HepG2 (cell line): Measurements from ENCODE around the gene FBLN5. TPM values are rescaled to one million over a fixed set of nuclear protein-coding genes. Genes with fewer than 3 reads are reported as not detected.

Experiments used
- ATAC-seq: fragments of 200-7000 bp; cut with Tn5 transposase; 3 replicates; pipeline ENCODE4 v1.9.1; 2020; ENCODE audit warnings: mild to moderate bottlenecking, moderate library complexity
- BruUV-seq: library from RNA; stranded (reverse); fragments of 400-500 nt; replicated peaks from 2 replicates; lab custom pipeline; 2021; lab: Mats Ljungman, UMichigan
- CTCF ChIA-PET: fragments of 300-600 bp; formaldehyde crosslinking; extraction: SDS; loops from one replicate; lab custom pipeline; 2021; ENCODE audit warnings: low total read pairs, inconsistent platforms, low intra/inter-chr PET ratio; lab: Yijun Ruan, JAX
- POLR2A ChIA-PET: fragments of 350-600 bp; sonication (Branson Sonifier 250); formaldehyde crosslinking; loops from one replicate; lab custom pipeline; 2020; ENCODE audit warnings: antibody characterized with exemption, inconsistent platforms; lab: Yijun Ruan, JAX
- DNase-seq: peaks from one replicate; pipeline ENCODE4 v3.0.0-alpha.2; 2015; ENCODE audit warnings: low spot score
- FAIRE-seq: peaks from 3 replicates; lab custom pipeline; 2011; peaks lifted over from hg19 to GRCh38; lab: Jason Lieb, UNC
- H2AFZ ChIP-seq: one replicate; pipeline ENCODE4 v1.6.1; 2011; ENCODE audit warnings: low read length, inconsistent platforms
- H3K27ac ChIP-seq: fragments of 300-600 bp; 3 replicates; pipeline ENCODE4 v1.8.0; 2011; ENCODE audit warnings: mixed run types, mild to moderate bottlenecking, mixed read lengths, low read length, inconsistent platforms; ENCODE audit not compliant: insufficient read depth; ENCODE audit errors: extremely low read length
- H3K27me3 ChIP-seq, 2 experiments: fragments of 200-600 bp in 1 of 2; 2 replicates in 1 of 2; 3 replicates in 1 of 2; pipeline versions ENCODE4 v1.6.0 to v1.8.0; 2011; ENCODE audit warnings: low read length in 2 of 2, mild to moderate bottlenecking in 2 of 2, moderate library complexity in 2 of 2, inconsistent platforms in 1 of 2; ENCODE audit not compliant: insufficient read depth in 2 of 2, control insufficient read depth in 1 of 2
- H3K36me3 ChIP-seq, 2 experiments: fragments of 200-600 bp in 1 of 2; replicated peaks in 1 of 2; 2 replicates in 1 of 2; 3 replicates in 1 of 2; pipeline versions ENCODE4 v1.5.1 to v1.8.0; 2011; ENCODE audit warnings: low read length in 2 of 2, inconsistent platforms in 1 of 2; ENCODE audit not compliant: insufficient read depth in 2 of 2, control insufficient read depth in 1 of 2
- H3K4me1 ChIP-seq: 2 replicates; pipeline ENCODE4 v1.5.1; 2012; ENCODE audit warnings: low read length, inconsistent platforms; ENCODE audit not compliant: insufficient read depth
- H3K4me2 ChIP-seq: 2 replicates; pipeline ENCODE4 v1.6.0; 2011; ENCODE audit warnings: low read depth, low read length, inconsistent platforms
- H3K4me3 ChIP-seq, 3 experiments: fragments of 200-600 bp in 1 of 3; sonication (generic), shearing (Covaris generic) in 1 of 3; replicated peaks in 1 of 3; 2 replicates each; pipeline ENCODE4 v1.5.1; 2011 to 2016; ENCODE audit warnings: low read length in 3 of 3, inconsistent platforms in 2 of 3, low read depth in 2 of 3, mild to moderate bottlenecking in 2 of 3, control low read depth in 1 of 3, mixed read lengths in 1 of 3; ENCODE audit not compliant: insufficient read depth in 1 of 3
- H3K79me2 ChIP-seq: one replicate; pipeline ENCODE4 v1.6.1; 2011; ENCODE audit warnings: low read length, inconsistent platforms; ENCODE audit not compliant: insufficient read depth
- H3K9ac ChIP-seq: 2 replicates; pipeline ENCODE4 v1.6.0; 2011; ENCODE audit warnings: mild to moderate bottlenecking, low read depth, low read length, inconsistent platforms; ENCODE audit not compliant: insufficient read depth
- H3K9me3 ChIP-seq: 2 replicates; pipeline ENCODE4 v1.5.1; 2012; ENCODE audit warnings: mild to moderate bottlenecking, low read length
- H4K20me1 ChIP-seq: 2 replicates; pipeline ENCODE4 v1.6.0; 2011; ENCODE audit warnings: inconsistent platforms, mild to moderate bottlenecking, low read length, moderate library complexity; ENCODE audit not compliant: insufficient read depth
- GMEB2 ChIP-seq: IDR thresholded peaks from 2 replicates; pipeline ENCODE4 v1.6.1; 2016; ENCODE audit warnings: missing biosample characterization, missing genetic modification reagents, low read depth
- HES4 ChIP-seq: sonication (generic); formaldehyde crosslinking; IDR thresholded peaks from 2 replicates; pipeline ENCODE4 v1.9.0; 2021; ENCODE audit warnings: mild to moderate bottlenecking, missing genetic modification reagents, borderline replicate concordance
- JUND ChIP-seq: sonication (generic); formaldehyde crosslinking; IDR thresholded peaks from 2 replicates; pipeline ENCODE4 v1.8.0; 2022; ENCODE audit warnings: mild to moderate bottlenecking, missing genetic modification reagents
- MLLT10 ChIP-seq: sonication (generic); formaldehyde crosslinking; IDR thresholded peaks from 2 replicates; pipeline ENCODE4 v1.4.0; 2020; ENCODE audit warnings: missing genetic modification reagents
- RCOR2 ChIP-seq: IDR thresholded peaks from 2 replicates; pipeline ENCODE4 v1.6.1; 2016; ENCODE audit warnings: missing biosample characterization, missing genetic modification reagents
- REXO4 ChIP-seq: sonication (generic); formaldehyde crosslinking; IDR thresholded peaks from 2 replicates; pipeline ENCODE4 v1.8.0; 2022; ENCODE audit warnings: missing genetic modification reagents, mild to moderate bottlenecking, borderline replicate concordance
- ZBED4 ChIP-seq: sonication (generic); formaldehyde crosslinking; IDR thresholded peaks from 2 replicates; pipeline ENCODE4 v1.4.0; 2020; ENCODE audit warnings: missing genetic modification reagents, borderline replicate concordance
- ZKSCAN5 ChIP-seq: sonication (generic); formaldehyde crosslinking; IDR thresholded peaks from 2 replicates; pipeline ENCODE4 v1.5.1; 2020; ENCODE audit warnings: mild to moderate bottlenecking, missing genetic modification reagents
- ZNF629 ChIP-seq: sonication (generic); formaldehyde crosslinking; conservative IDR thresholded peaks from 2 replicates; pipeline ENCODE4 v1.5.0; 2020; ENCODE audit warnings: missing genetic modification reagents
- WGBS: methylation state at CpG from one replicate; pipeline ENCODE4 v1.1.6; 2017; ENCODE audit warnings: low lambda C conversion rate; 5-methylcytosine and 5-hydroxymethylcytosine counted together
- in situ Hi-C: cut with HindIII; loops from 2 replicates; pipeline ENCODE4 v1.10.0; 2017; ENCODE audit warnings: low pct_unique_long_range_greater_than_20kb; ENCODE audit not compliant: extremely low pct_ligation_motif_present
- intact Hi-C: fragments of 100-400 bp; cut with micrococcal nuclease; formaldehyde crosslinking; loops from one replicate; pipeline ENCODE4 v1.10.0; 2022; ENCODE audit not compliant: unreplicated experiment
- polyA plus RNA-seq, 8 experiments: library from polyadenylated mRNA; depleted of rRNA in 3 of 8; stranded (reverse) in 7 of 8; unstranded in 1 of 8; fragments of >200 nt; fragmentation: Illumina TruSeq in 4 of 8; extraction: Trizol in 4 of 8; gene quantifications; 2 replicates each; pipeline versions ENCODE4 v1.2.1 to v1.2.3, GENCODE V29; 2011 to 2016; ENCODE audit warnings: low read depth in 4 of 8, missing spikeins in 1 of 8, mixed read lengths in 1 of 8; ENCODE audit not compliant: insufficient read depth in 1 of 8
- total RNA-seq, 5 experiments: library from RNA; depleted of rRNA; stranded (reverse); fragments of >200 nt; fragmentation: Illumina TruSeq; extraction: Trizol; gene quantifications; 2 replicates each; pipeline ENCODE4 v1.2.3, GENCODE V29; 2016; ENCODE audit warnings: low read depth in 1 of 5

Gene FBLN5
- total and polyA plus RNA-seq, 2 of the 13 experiments (the other 11 are each of a cell fraction or from before 2014, with no cell fraction given), result 0.38 to 0.77 TPM

GRCh38 chr14:91878274-91878673 lies 69.2 kb downstream of the FBLN5 start:
- no peaks in the 10 kb centered on the region for H3K27me3 ChIP-seq
- no peaks in the 10 kb centered on the region for H4K20me1 ChIP-seq
- WGBS, result 88% methylated on average over 5 of the region's 5 CpGs
- TF ChIP-seq ZBED4 (CRISPR knock-in tag) (no peak), REXO4 (CRISPR knock-in tag) (no peak)
- no peak overlapping the region for H3K9ac ChIP-seq
- H2AFZ ChIP-seq, result no peak overlapping the region
- intact Hi-C loops (no loop called here), in situ Hi-C loops (no loop called here)
- H3K4me1 ChIP-seq, result peaks cover 21% of the 10 kb centered on the region
- FAIRE-seq (no peak), DNase-seq (no peak), ATAC-seq (no peak)
- H3K36me3 ChIP-seq, result no peaks in the 10 kb centered on the region
- H3K4me2 ChIP-seq, result no peak overlapping the region
- no peak overlapping the region for H3K27ac ChIP-seq
- no peak overlapping the region for H3K4me3 ChIP-seq
- H3K79me2 ChIP-seq, result no peaks in the 10 kb centered on the region
- no peaks in the 10 kb centered on the region for H3K9me3 ChIP-seq
- CTCF ChIA-PET, result no interaction called here
- no TSS peak for BruUV-seq
- POLR2A ChIA-PET, result no interaction called here

DNA sequence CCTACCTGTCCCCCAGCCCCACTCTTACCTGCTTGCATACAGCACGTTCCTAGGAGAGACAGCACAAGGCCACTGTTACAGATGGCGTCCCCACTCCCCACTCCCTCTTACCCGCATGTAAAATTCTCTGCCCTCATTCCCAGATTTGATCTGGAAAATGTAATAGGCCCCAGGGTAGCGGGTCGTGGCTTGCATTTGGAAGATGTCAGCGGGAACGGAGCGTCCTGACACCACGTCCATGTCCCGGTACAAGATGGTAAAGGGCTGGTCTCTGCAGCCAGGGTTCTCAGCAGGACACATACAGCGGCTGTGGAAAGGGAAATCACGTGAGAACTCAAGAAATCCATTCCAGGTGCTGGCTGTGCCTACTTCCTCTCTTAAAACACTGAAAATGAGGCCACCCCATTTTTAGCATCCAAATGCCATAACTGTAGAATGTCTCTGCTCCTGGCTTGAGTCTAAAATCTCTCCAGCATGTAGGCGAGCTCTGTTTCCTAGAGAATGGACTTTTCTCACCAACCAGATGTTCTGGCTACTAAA lies 70.0 kb downstream of the FBLN5 start:
- no peak overlapping the region for H3K9ac ChIP-seq
- no peak for ATAC-seq
- TF ChIP-seq JUND (CRISPR knock-in tag) (no peak), RCOR2 (CRISPR knock-in tag) (no peak), ZNF629 (CRISPR knock-in tag) (no peak), GMEB2 (CRISPR knock-in tag) (no peak), HES4 (no peak), MLLT10 (no peak), ZKSCAN5 (CRISPR knock-in tag) (no peak)
- TF ChIP-seq, all 625 proteins: peak for 0
- in situ Hi-C loops (no loop called here), intact Hi-C loops (no loop called here)
- Histone ChIP-seq H3K27ac (no peak overlapping the region), H3K4me1 (peaks cover 21% of the 10 kb centered on the region), H3K36me3 (no peaks in the 10 kb centered on the region), H3K27me3 (no peaks in the 10 kb centered on the region), H3K4me2 (no peak overlapping the region), H4K20me1 (no peaks in the 10 kb centered on the region), H3K79me2 (no peaks in the 10 kb centered on the region), H3K4me3 (no peak overlapping the region), H3K9me3 (no peaks in the 10 kb centered on the region), H2AFZ (no peak overlapping the region)
- FAIRE-seq (no peak), DNase-seq (no peak)
- 81% methylated on average over 13 of the region's 13 CpGs for WGBS
- CTCF ChIA-PET, result no interaction called here
- no TSS peak for BruUV-seq
- POLR2A ChIA-PET, result no interaction called here
